ENCODE measurements around the gene SLC25A38.

SLC25A38 gene

DNA sequence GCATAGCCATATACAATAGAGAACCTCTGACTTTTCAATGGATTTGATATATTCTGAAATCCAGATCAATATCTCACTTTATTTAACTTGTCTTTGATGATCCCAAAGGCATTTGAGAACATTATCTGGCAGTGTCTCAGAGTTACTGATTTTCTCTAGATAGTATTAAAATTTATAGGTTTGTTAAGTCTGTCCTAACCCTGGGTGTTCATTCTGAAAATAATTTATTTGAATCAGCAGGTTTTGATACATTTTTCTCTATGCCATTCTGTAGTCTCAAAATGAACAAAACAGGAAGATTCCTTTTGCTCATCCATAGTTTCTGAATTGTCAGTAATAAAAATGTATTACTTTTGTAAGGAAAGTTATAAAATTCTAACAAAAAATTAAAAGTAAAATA, 39.4 kb upstream of the SLC25A38 start:
- TF ChIP-seq GABPA (IDR thresholded peaks at IDR 0.05; ENCODE audit: low read depth) (no peak), SPI1 (IDR thresholded peaks at IDR 0.05; ENCODE audit: borderline replicate concordance, low read depth) (no peak), POLR2AphosphoS5 (IDR thresholded peaks at IDR 0.05; ENCODE audit: low read depth) (no peak)
- TF ChIP-seq, protein P1, sequence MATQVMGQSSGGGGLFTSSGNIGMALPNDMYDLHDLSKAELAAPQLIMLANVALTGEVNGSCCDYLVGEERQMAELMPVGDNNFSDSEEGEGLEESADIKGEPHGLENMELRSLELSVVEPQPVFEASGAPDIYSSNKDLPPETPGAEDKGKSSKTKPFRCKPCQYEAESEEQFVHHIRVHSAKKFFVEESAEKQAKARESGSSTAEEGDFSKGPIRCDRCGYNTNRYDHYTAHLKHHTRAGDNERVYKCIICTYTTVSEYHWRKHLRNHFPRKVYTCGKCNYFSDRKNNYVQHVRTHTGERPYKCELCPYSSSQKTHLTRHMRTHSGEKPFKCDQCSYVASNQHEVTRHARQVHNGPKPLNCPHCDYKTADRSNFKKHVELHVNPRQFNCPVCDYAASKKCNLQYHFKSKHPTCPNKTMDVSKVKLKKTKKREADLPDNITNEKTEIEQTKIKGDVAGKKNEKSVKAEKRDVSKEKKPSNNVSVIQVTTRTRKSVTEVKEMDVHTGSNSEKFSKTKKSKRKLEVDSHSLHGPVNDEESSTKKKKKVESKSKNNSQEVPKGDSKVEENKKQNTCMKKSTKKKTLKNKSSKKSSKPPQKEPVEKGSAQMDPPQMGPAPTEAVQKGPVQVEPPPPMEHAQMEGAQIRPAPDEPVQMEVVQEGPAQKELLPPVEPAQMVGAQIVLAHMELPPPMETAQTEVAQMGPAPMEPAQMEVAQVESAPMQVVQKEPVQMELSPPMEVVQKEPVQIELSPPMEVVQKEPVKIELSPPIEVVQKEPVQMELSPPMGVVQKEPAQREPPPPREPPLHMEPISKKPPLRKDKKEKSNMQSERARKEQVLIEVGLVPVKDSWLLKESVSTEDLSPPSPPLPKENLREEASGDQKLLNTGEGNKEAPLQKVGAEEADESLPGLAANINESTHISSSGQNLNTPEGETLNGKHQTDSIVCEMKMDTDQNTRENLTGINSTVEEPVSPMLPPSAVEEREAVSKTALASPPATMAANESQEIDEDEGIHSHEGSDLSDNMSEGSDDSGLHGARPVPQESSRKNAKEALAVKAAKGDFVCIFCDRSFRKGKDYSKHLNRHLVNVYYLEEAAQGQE (IDR thresholded peaks at IDR 0.05; ENCODE audit: insufficient replicate concordance, low read depth) = no peak
- TF ChIP-seq, protein P2, sequence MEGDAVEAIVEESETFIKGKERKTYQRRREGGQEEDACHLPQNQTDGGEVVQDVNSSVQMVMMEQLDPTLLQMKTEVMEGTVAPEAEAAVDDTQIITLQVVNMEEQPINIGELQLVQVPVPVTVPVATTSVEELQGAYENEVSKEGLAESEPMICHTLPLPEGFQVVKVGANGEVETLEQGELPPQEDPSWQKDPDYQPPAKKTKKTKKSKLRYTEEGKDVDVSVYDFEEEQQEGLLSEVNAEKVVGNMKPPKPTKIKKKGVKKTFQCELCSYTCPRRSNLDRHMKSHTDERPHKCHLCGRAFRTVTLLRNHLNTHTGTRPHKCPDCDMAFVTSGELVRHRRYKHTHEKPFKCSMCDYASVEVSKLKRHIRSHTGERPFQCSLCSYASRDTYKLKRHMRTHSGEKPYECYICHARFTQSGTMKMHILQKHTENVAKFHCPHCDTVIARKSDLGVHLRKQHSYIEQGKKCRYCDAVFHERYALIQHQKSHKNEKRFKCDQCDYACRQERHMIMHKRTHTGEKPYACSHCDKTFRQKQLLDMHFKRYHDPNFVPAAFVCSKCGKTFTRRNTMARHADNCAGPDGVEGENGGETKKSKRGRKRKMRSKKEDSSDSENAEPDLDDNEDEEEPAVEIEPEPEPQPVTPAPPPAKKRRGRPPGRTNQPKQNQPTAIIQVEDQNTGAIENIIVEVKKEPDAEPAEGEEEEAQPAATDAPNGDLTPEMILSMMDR (IDR thresholded peaks at IDR 0.05; ENCODE audit: insufficient read depth, low read length) = no peak
- no peak overlapping the region for H3K4me3 ChIP-seq (replicated peaks; ENCODE audit: insufficient read depth, low read length)
- no peaks in the 10 kb centered on the region for H3K27me3 ChIP-seq (ENCODE audit: insufficient read depth, poor library complexity, severe bottlenecking)
- no peak for DNase-seq (ENCODE audit: low read depth in 1 of 2, low spot score in 1 of 2)
- H3K27ac ChIP-seq (replicated peaks) = no peak overlapping the region

DNA sequence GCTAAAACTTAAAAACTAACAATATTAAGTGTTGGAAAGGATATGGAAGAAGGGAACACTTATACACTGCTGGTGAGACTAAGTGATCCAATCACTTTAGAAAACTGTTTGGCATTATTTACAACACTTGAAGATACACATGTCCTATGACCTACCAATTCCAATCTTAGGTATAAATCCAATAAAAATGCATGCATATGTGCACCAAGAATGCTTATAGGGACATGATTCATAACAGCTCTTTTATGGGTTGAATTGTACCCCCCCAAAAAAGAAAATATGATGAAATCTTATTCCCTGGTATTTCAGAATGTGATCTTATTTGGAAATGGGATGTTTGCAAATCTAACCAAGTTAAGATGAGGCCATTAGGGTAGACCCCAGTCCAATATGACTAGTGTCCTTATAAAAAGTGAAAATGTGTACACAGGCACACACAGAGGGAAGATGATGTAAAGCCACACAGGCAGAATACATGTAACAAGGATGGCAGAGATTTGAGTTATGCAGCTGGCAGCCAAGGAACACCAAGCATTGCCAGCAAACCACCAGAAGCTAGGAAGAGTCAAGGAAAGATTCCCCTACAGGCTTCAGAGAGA, 38.3 kb upstream of the SLC25A38 start:
- DNase-seq (ENCODE audit: low read depth in 1 of 2, low spot score in 1 of 2) = no peak

DNA sequence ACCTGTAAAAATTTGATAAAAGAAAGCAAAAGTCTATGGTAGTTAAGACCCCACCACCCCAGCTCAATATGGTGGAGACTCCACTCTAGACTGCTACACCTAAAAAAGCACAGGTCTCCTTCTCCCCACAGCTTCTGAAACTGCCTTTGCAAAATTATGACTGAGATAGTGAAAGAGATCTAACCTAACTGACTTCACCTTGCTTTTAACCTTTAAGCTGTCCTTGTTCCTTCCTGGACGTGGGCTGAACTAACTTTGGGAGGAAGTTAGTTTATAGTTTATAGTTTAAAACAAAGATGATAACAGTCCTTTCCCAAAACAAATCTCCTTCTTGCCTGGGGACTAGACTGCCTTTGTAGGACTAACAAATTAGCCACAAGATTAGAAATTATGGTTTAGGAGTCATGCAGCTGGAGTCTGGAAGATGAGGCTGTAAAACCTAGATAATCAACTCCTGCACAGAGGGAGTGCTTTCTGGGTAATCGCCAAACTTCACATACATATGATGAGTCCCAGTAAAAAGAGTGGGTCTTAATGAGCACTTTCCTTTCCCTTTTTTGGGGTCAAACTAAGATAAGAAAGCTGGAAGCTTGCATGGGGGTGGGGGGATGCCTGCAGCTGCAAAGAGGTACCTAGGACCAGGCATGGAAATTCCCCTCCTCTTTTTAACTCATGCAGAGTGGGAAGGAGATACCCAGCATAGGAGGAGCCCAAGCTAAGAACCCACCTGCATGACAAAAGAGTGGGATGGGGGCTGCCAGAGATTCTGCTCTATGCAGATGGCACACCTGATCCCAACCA, 36.2 kb upstream of the SLC25A38 start:
- H3K4me3 ChIP-seq (replicated peaks; ENCODE audit: insufficient read depth, low read length) = no peak overlapping the region
- H3K27ac ChIP-seq (replicated peaks) = no peak overlapping the region
- H3K27me3 ChIP-seq (ENCODE audit: insufficient read depth, poor library complexity, severe bottlenecking) = no peaks in the 10 kb centered on the region
- no peak for DNase-seq (ENCODE audit: low read depth in 1 of 2, low spot score in 1 of 2)
- TF ChIP-seq GABPA (IDR thresholded peaks at IDR 0.05; ENCODE audit: low read depth) (no peak), POLR2AphosphoS5 (IDR thresholded peaks at IDR 0.05; ENCODE audit: low read depth) (no peak), SPI1 (IDR thresholded peaks at IDR 0.05; ENCODE audit: borderline replicate concordance, low read depth) (no peak)
- TF ChIP-seq, protein P2 (IDR thresholded peaks at IDR 0.05; ENCODE audit: insufficient read depth, low read length) = no peak
- TF ChIP-seq, protein P1 (IDR thresholded peaks at IDR 0.05; ENCODE audit: insufficient replicate concordance, low read depth) = no peak

More for the DNA sequence above, 38.3 kb upstream of the SLC25A38 start:
- Histone ChIP-seq H3K4me3 (replicated peaks; ENCODE audit: insufficient read depth, low read length) (no peak overlapping the region), H3K27me3 (ENCODE audit: insufficient read depth, poor library complexity, severe bottlenecking) (no peaks in the 10 kb centered on the region), H3K27ac (replicated peaks) (no peak overlapping the region)
- TF ChIP-seq POLR2AphosphoS5 (IDR thresholded peaks at IDR 0.05; ENCODE audit: low read depth) = no peak
- TF ChIP-seq, protein P2 (IDR thresholded peaks at IDR 0.05; ENCODE audit: insufficient read depth, low read length) = no peak

All from HL-60 (cell line).